Bone marrow (tissue), 2 donors: ENCODE data around the gene PRSS38.

Source experiments
- DNase-seq, 2 donors: peaks; one replicate each; lab custom pipeline; 2025; lab: John Stamatoyannopoulos, UW

The PRSS38 gene

DNA sequence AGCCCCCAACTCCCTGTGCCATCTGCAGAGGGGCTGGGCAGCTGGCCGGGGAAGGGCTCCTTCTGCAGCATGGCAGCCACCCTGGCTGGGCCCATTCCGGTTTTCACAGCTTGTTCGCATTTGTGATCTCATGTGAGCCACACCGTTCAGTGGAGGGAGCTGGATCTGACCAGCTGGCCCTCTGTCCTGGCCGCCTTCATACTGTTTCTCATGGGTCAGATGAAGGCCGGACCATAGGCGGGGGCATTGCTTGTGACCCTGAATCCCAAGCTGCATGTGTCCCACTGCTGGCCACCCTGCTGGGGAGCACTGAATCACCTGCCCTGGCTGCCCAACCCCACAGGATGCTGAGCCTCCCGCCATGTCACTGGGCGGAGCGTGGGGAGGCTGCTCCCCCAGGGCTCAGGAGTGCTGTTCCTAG lies 36.4 kb upstream of the PRSS38 start:
- DNase-seq: no peak

DNA sequence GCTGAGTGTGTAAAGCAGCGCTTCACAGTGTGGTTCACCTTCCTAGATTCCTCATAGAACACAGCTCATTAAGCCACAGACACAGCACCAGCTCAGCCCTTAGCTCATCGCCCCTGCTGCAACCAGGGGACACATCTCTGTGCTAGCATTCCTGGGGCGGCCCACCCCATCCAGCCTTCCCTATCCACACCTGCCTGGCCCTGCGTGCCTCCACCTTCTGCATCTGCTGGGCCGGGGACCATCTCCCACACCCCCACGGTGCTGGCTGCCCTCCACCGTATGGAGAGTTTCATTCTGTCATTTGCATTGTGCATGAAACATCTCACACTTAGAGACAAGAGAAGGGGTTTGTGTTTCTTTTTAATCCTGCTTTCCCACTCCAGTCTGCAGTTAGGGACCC lies 35.8 kb upstream of the PRSS38 start:
- no peak for DNase-seq

DNA sequence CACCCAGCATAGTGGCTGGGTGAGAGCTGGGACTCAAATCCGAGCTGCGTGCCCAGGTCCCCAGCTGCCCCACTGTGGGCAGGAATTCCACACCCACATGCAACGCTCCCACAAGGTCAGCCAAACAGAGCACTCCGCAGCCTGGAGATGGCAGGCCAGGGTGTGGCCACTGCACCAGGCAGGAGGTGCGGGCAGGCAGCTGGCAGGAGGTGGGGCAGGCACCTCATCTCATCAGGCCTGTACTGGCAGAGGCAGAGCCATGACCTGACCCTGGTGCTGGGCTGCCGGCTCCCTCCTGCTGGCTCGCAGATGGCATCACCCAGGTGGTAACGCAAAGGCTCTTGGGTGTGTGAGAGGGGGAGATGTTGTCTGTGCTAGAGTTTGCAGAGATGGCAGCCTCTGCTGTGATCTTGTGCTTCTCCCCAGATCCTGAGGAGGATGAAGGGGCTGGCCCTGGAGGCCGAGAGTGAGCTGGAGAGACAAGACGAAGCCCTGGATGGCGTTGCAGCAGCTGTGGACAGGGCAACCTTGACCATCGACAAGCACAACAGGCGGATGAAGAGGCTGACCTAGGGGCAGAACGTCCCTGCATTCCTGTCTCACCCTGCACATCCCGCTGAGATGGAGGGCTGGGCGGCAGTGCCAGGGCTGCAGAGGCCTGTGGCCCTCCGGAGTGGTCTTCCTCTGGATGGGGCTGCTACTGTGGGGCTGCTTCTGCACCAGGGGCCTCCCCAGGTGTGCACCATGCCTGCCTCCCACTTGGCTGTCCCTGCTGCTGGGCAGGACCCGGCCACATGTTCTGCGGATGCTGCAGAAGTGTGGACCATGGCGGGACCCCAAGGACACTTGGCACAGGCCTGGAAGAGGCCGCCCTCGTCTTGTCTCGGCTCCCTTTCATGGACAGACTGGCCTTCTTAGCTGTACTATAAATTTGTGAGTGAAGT lies 35.1 kb upstream of the PRSS38 start:
- no peak for DNase-seq

DNA sequence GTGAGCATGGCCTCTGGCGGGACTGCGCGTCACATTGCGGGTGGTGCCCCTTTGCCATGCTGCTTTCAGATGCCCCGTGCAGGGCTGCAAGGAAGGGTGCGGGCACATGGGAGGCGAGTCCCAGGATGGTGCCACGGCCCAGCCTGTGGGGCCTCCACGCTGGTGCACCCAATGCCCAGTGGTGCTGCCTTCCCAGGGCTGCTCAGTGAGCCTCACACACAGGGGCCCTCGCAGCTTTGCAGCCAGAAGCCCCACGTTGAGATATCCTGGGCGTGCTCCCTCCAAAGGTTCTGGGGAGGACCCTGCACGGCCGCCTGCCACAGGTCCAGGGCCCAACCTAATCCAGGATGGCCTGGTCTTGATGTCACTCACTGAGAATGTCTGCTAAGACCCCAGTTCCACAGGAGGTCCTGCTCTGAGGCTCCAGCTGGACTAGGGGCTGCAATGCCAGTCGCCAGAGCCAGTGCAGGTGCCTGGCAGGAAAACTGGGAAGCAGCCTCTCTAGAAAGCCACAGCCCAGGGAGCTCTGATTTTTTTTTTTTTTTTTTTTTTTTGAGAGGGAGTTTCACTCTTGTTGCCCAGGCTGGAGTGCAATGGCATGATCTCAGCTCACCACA lies 34.1 kb upstream of the PRSS38 start:
- DNase-seq: no peak

DNA sequence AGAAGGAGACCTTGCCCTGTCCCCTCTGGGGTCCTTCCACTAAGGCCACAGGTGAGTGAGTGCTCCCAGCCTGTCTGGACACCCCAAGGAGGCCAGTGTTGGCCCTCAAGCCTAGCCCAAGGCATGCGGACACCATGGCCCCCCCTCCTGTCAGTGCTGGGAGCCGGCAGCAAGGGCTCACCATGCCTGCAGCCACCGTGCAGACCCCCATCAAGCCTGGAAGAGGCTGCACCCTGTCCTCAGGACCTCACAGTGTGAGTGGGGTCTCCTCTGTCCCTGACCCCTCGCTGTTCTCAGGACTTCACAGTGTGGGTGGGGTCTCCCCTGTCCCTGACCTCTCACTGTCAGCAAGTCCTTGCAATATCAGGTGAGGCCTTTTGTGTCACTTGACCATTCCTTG lies 33.2 kb upstream of the PRSS38 start:
- no peak for DNase-seq

GRCh38 chr1:227785094-227785804 lies 30.2 kb upstream of the PRSS38 start:
- no peak for DNase-seq

- DNase-seq: no peak
Measured at GRCh38 chr1:227785805-227786671, 29.4 kb upstream of the PRSS38 start.

DNA sequence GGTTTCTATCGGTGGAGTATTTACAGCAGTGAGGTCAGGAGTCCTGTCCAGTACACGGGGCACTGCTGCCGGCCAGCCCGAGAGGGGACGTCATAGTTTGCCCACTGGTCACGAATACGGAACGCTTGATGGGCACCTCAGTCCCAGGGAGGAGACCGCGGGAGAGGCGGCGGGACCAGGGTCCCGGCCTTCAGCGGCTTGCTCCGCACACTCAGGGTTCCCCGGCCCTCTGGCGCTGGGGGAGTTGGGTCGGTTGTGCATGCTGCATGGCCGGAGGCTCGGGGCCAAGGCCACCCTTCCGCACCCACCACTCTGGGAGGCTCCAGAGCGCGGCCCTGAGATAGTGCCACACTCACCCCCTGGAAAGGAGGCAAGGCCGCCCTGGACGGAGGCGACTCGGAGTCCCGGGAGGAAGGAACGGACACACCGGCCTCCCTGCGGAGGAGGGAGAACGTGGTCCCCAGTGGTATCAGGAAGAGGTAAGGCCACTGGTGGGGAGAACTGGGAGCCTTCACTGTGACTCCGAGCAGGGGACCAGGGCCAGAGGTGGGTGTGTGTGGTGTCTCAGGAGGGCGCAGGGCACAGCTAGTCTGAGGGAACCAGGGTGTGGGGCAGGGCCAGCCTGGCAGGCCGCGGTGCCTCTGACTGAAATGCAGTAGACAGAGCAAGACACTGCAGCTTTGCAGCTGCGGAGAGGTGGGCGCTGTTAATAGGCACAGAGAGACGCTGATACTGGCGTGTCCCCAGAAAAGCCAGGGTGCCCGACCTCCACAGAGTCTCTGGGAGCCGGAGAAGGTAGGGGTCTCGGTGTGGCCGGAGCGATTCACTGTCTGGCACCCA lies 28.6 kb upstream of the PRSS38 start:
- no peak for DNase-seq

- DNase-seq: peak; percentile 77 to 87
Measured at GRCh38 chr1:227787513-227788270, 27.8 kb upstream of the PRSS38 start.

DNA sequence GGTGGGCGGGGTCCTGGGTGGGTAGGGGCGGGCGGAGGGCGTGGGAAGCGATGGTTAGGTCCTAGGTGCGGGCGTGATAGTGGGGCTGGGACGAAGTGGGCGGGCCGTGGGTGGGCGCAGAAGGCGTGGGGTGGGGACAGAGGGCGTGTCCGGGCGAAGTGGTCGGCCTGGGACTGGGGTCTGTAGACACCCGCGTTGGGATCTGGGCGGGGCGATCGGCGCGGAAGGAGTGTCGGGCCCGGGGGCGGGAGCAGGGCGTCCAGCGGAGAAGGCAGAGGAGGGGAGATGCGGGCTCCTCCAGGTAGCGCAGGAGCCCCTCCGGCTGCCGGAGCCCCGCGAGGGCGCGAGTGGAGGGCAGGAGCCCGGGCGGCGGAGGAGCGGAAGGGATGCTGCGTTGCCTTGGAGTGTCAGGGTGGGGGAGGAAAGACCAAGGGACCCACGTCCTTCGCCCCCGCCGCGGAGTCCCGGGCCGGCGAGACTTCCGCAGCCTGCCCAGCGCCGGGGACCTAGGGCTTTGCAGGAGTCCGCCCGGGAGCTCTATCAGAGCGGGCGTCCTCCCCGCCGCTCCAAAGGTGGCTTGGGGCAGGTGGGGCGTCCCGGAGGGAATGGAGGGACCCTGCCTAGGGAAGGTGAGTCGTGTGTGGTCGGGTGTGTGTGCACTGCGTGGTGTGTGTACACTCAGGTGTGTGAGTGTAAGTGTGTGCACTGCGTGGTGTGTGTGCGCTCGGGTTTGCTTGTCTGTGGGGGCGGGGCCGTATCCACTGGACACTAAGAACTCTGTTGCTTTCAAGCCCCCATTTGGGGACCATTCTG lies 27.0 kb upstream of the PRSS38 start:
- DNase-seq: peak in 1 of 2 donors; percentile 87

DNA sequence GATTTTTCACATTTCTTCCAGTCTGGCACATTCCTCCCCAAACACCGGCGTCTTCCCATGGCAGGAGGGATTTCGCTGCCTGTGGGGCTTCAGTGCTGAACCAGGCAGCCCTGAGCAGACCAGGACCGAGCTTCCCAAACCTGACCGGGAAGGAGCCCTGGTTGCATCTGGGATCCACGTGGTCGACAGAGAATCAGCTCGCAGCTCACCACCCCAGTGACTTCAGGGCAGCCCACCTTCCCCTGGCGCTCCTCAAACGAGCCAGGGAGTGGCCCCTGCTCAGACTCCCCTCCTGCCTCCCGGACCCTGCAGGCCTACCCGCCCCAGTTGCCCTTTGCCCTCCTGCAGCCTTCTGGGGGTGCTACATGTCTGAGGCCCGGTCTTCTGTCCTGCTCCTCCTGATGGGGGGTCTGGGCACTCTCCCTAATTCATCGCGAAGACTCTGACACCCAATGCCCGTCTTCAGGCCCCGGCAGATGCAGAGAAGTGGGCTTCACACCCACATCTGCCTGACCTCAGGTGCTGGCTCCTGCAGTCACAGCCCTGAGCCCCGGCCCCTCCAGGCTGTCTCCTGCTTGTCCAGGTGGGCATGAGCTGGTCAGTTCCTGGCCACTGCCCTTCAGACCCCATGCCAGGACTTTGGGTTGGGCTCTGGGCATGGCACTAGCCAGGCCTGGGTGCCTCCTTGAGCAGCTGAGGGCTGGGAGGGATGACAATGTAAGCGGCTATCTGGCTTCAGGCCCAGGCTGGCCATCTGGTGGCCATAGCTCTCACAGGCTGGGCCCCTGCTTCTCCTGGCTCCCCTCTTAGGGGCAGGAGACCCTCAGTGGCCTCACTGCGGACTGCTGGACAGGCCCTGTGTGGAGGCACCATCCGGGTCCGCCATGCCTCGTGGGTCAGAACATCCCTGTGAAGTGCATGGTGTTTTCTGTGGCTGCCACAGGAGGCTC lies 26.1 kb upstream of the PRSS38 start:
- DNase-seq: no peak

DNA sequence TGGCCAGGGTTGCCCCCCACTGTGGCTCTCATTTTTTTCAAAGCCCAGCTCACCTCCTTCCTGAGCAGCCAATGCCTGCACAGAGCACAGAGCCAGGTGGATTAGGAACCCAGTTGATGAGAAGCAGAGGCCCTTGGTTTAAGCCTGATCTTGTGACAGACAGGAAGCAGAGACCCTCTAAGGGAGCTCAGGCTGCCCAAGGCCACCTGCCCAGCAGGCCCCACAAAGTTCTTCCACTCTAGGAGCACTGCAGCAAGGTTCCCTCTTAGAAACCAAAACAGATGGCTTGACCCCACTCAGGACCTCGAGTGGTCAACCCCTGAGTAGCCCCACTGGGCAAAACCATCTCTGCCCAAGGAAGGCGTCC lies 25.5 kb upstream of the PRSS38 start:
- no peak for DNase-seq

DNA sequence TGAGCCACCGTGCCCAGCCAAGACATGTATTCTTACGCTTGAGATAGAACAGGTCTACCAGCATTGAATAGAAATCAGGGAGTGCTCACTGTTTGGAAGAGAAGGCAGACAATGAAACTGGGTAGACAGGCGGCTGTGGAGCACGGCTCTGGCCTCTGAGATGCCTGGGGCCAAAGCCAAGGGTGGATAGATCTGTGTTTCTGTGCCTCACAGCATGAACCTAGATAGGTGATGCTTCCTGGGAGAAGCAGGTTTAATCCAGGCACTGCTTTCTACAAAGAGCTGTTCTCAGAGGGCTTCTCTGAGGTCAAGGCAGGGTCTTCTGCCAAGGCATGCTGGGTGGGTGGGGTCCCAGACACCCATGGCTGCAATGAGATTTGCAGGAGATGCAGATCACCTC lies 24.6 kb upstream of the PRSS38 start:
- DNase-seq: no peak

DNA sequence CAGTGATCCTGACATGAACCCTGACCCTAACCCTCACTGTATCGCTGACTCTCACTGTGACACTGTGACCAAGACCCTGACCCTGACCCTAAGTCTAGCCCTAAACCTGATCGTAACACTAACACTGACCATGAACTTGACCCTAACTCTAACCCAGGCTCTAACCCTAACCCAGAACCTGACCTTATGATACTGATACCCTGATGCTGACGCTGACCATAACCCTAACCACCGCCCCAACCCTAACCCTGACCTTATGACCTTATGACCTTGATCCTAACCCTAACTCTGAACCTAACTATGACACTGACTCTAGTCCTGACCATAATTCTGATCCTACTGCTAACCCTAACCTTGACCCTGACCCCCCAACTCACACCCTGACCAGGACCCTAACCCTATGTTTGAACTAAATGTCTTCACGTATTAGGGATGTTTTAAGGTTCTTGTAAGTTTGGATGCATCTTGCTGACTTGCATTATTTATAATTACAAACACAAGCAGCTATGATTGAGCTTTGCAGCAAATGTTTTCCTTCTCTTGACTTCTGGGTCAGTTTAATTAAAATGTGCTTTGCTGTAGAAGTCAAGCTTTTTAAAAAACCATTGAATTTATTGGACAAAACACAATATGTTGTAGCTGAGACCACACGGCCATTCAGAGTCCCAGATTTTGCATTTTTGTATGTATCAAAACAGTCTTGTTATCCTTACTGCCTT lies 23.9 kb upstream of the PRSS38 start:
- DNase-seq: no peak

DNA sequence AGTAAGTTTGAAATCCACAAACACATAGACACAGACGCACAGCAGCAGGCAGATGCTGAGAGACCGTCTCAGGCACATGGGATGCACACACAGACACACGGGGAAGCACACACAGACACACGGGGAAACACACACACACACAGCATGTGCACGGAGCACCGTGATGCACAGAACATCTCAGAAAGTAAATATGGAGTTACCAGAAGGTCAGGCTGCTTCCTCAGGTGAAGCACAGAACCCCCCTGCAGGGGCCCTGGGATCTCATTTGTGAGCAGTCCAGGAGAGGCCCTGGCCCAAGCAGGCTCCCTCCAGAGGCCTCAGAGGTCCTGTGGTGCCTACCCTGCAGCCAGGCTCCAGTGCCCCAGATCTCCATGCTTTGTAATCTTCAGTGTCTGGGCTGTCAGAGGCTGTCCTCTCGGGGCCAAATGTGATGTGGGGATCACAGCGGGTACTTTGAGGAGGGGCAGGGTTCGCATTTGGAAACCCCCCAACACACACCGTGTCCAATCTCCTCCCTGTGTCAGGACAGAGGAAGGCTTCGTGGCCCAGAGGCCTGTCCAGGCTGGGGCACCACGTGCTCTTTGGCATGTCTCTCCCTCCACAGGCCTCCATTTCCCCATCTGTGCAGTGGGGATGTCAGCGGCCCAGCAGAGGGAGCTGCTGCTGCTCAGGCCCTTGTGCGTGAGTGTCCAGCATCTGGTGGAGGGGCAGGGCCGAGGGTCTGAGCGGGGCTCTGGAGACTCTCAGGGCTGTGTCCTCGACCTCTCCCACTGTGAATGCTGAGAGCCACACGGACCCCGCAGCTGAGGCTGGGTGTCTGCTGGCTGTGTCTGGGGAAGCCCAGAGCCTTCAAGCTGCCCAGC lies 23.0 kb upstream of the PRSS38 start:
- DNase-seq: no peak
